Measurements from ENCODE around the gene PNPT1.
"Not testable (repeated sequence)": the region's sequence is repeated elsewhere in the genome, so short reads cannot be mapped to it uniquely, and the experiment has no call there.

Gene PNPT1

GRCh38 chr2:55618275-55619055 is 75.2 kb downstream of the PNPT1 start:
- H3K27me3 Mint-ChIP-seq, result no peaks in the 10 kb centered on the region
- no peaks in the 10 kb centered on the region for H3K9me3 Mint-ChIP-seq (ENCODE audit: low read depth)
- H3K36me3 Mint-ChIP-seq, result peaks cover 6% of the 10 kb centered on the region
- H3K4me3 Mint-ChIP-seq, result no peak overlapping the region
- H3K4me1 Mint-ChIP-seq (ENCODE audit: low read depth), result peaks cover 57% of the 10 kb centered on the region
- H3K27ac Mint-ChIP-seq, result no peak overlapping the region

- Mint-ChIP-seq H3K36me3 (peaks cover 7% of the 10 kb centered on the region), H3K9me3 (ENCODE audit: low read depth) (no peaks in the 10 kb centered on the region), H3K27ac (no peak overlapping the region), H3K4me1 (ENCODE audit: low read depth) (peaks cover 56% of the 10 kb centered on the region), H3K4me3 (no peak overlapping the region), H3K27me3 (no peaks in the 10 kb centered on the region)
Measured at GRCh38 chr2:55618025-55618274, 75.7 kb downstream of the PNPT1 start.

- H3K36me3 Mint-ChIP-seq, result peaks cover 7% of the 10 kb centered on the region
- no peak within 1 kb of the TSS for H3K27ac Mint-ChIP-seq
- H3K27me3 Mint-ChIP-seq, result no peaks in the 10 kb centered on the region
- no peak within 1 kb of the TSS for H3K4me3 Mint-ChIP-seq
- H3K4me1 Mint-ChIP-seq (ENCODE audit: low read depth), result peaks cover 52% of the 10 kb centered on the region
- H3K9me3 Mint-ChIP-seq (ENCODE audit: low read depth), result no peaks in the 10 kb centered on the region
Measured at GRCh38 chr2:55617175-55618024, 76.2 kb downstream of the PNPT1 start, which contains the start of gene PPP4R3B. TSS of gene PPP4R3B (minus strand) at chr2:55617622. CDS start at chr2:55617285, 337 bp downstream.

- Mint-ChIP-seq H3K4me3 (no peak overlapping the region), H3K9me3 (ENCODE audit: low read depth) (no peaks in the 10 kb centered on the region), H3K27me3 (no peaks in the 10 kb centered on the region), H3K27ac (no peak overlapping the region), H3K4me1 (ENCODE audit: low read depth) (peaks cover 44% of the 10 kb centered on the region), H3K36me3 (peaks cover 7% of the 10 kb centered on the region)
Measured at GRCh38 chr2:55616551-55617174, 77.0 kb downstream of the PNPT1 start.

- Mint-ChIP-seq H3K27me3 (no peaks in the 10 kb centered on the region), H3K4me1 (ENCODE audit: low read depth) (peaks cover 62% of the 10 kb centered on the region), H3K4me3 (no peak overlapping the region), H3K36me3 (peaks cover 9% of the 10 kb centered on the region), H3K27ac (no peak overlapping the region), H3K9me3 (ENCODE audit: low read depth) (no peaks in the 10 kb centered on the region)
Measured at GRCh38 chr2:55611997-55612396, 81.6 kb downstream of the PNPT1 start.

- Mint-ChIP-seq H3K27ac (peak overlapping the region; percentile 47), H3K36me3 (peaks cover 11% of the 10 kb centered on the region), H3K27me3 (no peaks in the 10 kb centered on the region), H3K4me1 (ENCODE audit: low read depth) (peaks cover 65% of the 10 kb centered on the region), H3K4me3 (no peak overlapping the region), H3K9me3 (ENCODE audit: low read depth) (no peaks in the 10 kb centered on the region)
Measured at GRCh38 chr2:55610954-55611743, 82.5 kb downstream of the PNPT1 start.

- peaks cover 64% of the 10 kb centered on the region for H3K4me1 Mint-ChIP-seq (ENCODE audit: low read depth)
- no peaks in the 10 kb centered on the region for H3K9me3 Mint-ChIP-seq (ENCODE audit: low read depth)
- H3K27ac Mint-ChIP-seq, result peak overlapping the region; percentile 58
- H3K27me3 Mint-ChIP-seq, result no peaks in the 10 kb centered on the region
- H3K36me3 Mint-ChIP-seq, result peaks cover 11% of the 10 kb centered on the region
- peak overlapping the region; percentile 11 for H3K4me3 Mint-ChIP-seq
Measured at GRCh38 chr2:55609938-55610578, 83.6 kb downstream of the PNPT1 start.

GRCh38 chr2:55609193-55609794 is 84.3 kb downstream of the PNPT1 start:
- peaks cover 11% of the 10 kb centered on the region for H3K36me3 Mint-ChIP-seq
- peaks cover 66% of the 10 kb centered on the region for H3K4me1 Mint-ChIP-seq (ENCODE audit: low read depth)
- no peak overlapping the region for H3K4me3 Mint-ChIP-seq
- no peaks in the 10 kb centered on the region for H3K9me3 Mint-ChIP-seq (ENCODE audit: low read depth)
- H3K27ac Mint-ChIP-seq, result peak overlapping the region; percentile 16
- no peaks in the 10 kb centered on the region for H3K27me3 Mint-ChIP-seq

GRCh38 chr2:55607717-55608116 is 85.9 kb downstream of the PNPT1 start:
- H3K36me3 Mint-ChIP-seq, result peaks cover 8% of the 10 kb centered on the region
- H3K27ac Mint-ChIP-seq, result no peak overlapping the region
- H3K4me3 Mint-ChIP-seq, result no peak overlapping the region
- H3K4me1 Mint-ChIP-seq (ENCODE audit: low read depth), result peaks cover 61% of the 10 kb centered on the region
- H3K9me3 Mint-ChIP-seq (ENCODE audit: low read depth), result no peaks in the 10 kb centered on the region
- no peaks in the 10 kb centered on the region for H3K27me3 Mint-ChIP-seq

GRCh38 chr2:55604027-55604565 is 89.5 kb downstream of the PNPT1 start:
- Mint-ChIP-seq H3K36me3 (peaks cover 11% of the 10 kb centered on the region), H3K4me3 (peak overlapping the region; percentile 0), H3K4me1 (ENCODE audit: low read depth) (peaks cover 64% of the 10 kb centered on the region)

GRCh38 chr2:55601849-55602248 is 91.8 kb downstream of the PNPT1 start:
- no peaks in the 10 kb centered on the region for H3K9me3 Mint-ChIP-seq (ENCODE audit: low read depth)
- H3K4me3 Mint-ChIP-seq, result no peak overlapping the region
- peaks cover 50% of the 10 kb centered on the region for H3K4me1 Mint-ChIP-seq (ENCODE audit: low read depth)
- H3K36me3 Mint-ChIP-seq, result peaks cover 10% of the 10 kb centered on the region
- no peaks in the 10 kb centered on the region for H3K27me3 Mint-ChIP-seq
- H3K27ac Mint-ChIP-seq, result peak overlapping the region; percentile 43

More at GRCh38 chr2:55604027-55604565, 89.5 kb downstream of the PNPT1 start:
- Mint-ChIP-seq H3K27me3 (no peaks in the 10 kb centered on the region), H3K9me3 (ENCODE audit: low read depth) (no peaks in the 10 kb centered on the region), H3K27ac (peak overlapping the region; percentile 72)

- Mint-ChIP-seq H3K4me3 (no peak overlapping the region), H3K9me3 (ENCODE audit: low read depth) (no peaks in the 10 kb centered on the region), H3K36me3 (peaks cover 11% of the 10 kb centered on the region), H3K4me1 (ENCODE audit: low read depth) (peaks cover 50% of the 10 kb centered on the region), H3K27me3 (no peaks in the 10 kb centered on the region), H3K27ac (no peak overlapping the region)
Measured at GRCh38 chr2:55598056-55598795, 95.4 kb downstream of the PNPT1 start.

GRCh38 chr2:55596795-55597194 is 96.8 kb downstream of the PNPT1 start:
- H3K9me3 Mint-ChIP-seq (ENCODE audit: low read depth); H3K36me3 Mint-ChIP-seq; H3K4me3 Mint-ChIP-seq; H3K27ac Mint-ChIP-seq; H3K27me3 Mint-ChIP-seq: not testable (repeated sequence)
- H3K4me1 Mint-ChIP-seq (ENCODE audit: low read depth), result peaks cover 46% of the 10 kb centered on the region
